GM08714 (cell line): Measurements from ENCODE around the gene DCP1B.

Experiments
- H3K4me3 ChIP-seq: fragments of 200-500 bp; sonication (Bioruptor generic); 2 replicates; pipeline ENCODE4 v1.5.1; 2014; ENCODE audit warnings: mild to moderate bottlenecking, low read length, inconsistent platforms
- ZNF274 ChIP-seq: IDR thresholded peaks from 2 replicates; pipeline ENCODE4 v1.6.1; 2012; ENCODE audit warnings: mild to moderate bottlenecking, low read depth, low read length

DCP1B gene

GRCh38 chr12:2008677-2009076 lies 4.4 kb upstream of the DCP1B start:
- TF ChIP-seq ZNF274, result no peak

DNA sequence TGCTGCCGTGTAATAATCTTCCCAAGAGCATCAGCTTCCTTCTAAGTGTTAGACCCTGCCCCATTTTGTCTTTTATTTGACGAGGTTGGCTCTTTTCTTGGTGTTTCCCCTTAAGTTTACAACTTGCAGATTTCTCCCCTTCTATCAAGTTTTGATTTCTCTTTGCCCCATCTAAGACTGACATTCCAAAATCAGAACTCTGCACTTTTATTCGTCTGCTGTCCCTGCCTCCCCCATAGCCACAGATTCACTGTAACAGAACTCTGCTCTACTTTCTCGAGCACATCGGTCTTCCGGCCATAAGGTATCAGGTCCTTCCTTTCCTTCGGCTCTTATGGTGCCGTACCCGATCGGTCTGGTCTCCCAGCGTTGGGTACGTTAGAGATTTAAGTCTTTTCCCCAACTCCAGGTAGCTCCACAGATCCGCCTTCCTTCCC lies 563 bp downstream of the DCP1B start:
- H3K4me3 ChIP-seq, result peak overlapping the region; percentile 85
- TF ChIP-seq ZNF274, result no peak

More at GRCh38 chr12:2008677-2009076, 4.4 kb upstream of the DCP1B start:
- H3K4me3 ChIP-seq, result no peak overlapping the region

DNA sequence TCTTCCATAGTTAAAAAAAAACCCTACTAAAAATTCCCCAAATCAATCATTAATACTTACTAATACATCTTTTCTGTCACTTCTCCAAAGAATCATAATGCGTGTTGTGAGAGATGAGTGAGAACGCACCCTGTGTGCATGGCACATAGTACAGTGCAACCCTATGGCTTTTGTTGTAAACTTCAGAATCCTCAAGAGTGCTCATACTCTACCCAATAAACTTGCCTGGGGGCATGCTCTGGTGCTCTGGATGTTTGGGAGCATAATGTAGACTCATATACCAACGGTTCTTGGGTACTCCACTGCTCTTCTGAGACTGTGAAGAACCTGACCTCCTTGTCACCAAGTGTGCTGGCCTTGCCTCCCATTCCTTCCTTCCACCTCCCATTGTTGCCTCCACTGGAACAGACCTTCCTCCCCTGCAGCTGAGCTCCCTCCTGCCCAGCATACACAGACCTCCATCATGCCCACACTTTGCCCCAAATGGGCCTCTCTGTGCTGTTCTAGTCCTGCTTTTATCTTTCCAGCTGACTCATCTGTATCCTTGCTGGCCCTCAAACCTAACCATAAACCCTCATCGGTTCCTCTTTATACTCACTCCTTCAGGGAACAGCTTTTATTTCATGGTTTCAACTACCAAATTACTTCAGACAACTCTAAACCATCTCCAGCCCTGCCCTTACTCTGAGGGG lies 8.9 kb downstream of the DCP1B start:
- no peak overlapping the region for H3K4me3 ChIP-seq
- no peak for TF ChIP-seq ZNF274

DNA sequence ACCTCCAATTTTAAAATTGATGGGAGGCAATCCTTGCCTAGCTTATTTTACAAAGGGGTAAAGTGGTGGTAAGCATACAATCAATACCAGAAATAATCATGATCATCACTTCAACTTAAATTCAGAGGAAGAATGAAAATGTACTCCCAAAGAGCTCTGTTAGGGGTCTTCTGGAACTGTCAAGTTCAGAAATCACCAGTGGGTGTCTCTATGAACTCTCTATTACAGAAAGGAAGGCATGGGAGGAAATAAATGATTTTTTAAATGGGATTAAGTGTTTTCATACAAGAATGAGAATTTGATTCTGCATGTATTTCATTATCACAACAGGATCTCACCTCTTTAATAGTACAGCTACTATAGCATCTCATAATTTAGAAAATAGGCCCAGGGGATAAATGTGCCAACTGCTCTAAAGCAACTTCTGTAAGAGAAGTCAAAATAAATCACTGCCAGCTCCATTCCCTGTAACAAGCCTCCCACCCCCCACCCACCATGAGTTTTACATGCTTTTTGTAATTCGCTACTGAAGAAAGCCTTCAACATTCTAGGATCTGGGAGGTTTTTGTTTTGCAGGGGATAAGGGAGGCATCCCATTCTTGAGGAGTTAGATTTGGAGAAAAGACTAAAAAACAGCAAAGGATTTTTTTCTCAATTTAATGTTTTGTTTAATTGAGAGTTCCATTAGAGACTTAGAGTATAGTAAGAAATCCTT lies 9.7 kb downstream of the DCP1B start:
- no peak for TF ChIP-seq ZNF274

GRCh38 chr12:1993871-1994371 lies 10.3 kb downstream of the DCP1B start:
- no peak for TF ChIP-seq ZNF274
- no peak overlapping the region for H3K4me3 ChIP-seq

More for the DNA sequence above, 9.7 kb downstream of the DCP1B start:
- no peak overlapping the region for H3K4me3 ChIP-seq

- H3K4me3 ChIP-seq, result no peak overlapping the region
- TF ChIP-seq ZNF274, result no peak
These were observed 10.9 kb downstream of the DCP1B start for GRCh38 chr12:1993341-1993740.

DNA sequence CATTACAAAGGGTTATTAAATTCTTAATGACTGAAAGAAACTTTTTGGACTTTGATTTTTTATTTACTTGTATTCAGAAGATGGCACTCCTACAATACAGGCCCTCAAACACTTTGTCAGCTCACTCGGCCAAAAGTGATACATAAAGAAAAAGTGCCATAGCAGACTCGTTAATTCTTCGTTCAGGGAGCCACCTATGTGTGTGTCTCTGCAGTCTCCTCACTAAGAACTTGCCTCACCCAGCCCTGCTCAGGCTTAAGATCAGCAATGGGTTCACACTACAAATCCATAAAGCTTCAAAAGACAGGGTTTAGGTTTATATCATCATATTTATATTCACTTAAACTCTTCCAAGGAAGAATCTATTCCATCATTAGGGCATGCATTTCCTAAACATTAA lies 11.5 kb downstream of the DCP1B start:
- TF ChIP-seq ZNF274, result no peak
- no peak overlapping the region for H3K4me3 ChIP-seq

- no peak for TF ChIP-seq ZNF274
- H3K4me3 ChIP-seq, result no peak overlapping the region
These were observed 15.1 kb downstream of the DCP1B start for GRCh38 chr12:1989111-1989510.

- TF ChIP-seq ZNF274, result no peak
- H3K4me3 ChIP-seq, result no peak overlapping the region
These were observed 19.5 kb downstream of the DCP1B start for GRCh38 chr12:1984759-1985158.

DNA sequence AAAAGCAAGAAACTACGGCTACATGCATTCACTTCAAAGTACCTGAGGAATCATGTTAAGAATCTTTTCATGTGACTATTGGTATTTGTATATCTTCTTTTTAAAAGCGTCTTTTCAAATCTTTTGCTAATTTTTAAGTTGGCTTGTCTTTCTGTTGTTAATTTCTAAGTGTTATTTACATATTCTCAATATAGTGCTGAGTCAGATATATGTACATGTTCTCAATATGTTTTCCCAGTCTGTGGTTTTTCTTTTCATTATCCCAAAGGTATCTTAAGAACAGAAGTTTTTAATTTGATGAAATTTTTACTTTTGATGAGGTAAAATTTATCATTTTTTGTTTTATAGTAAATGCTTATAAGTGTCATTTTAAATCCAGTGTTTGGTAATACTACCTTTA lies 24.0 kb downstream of the DCP1B start:
- TF ChIP-seq ZNF274, result no peak
- no peak overlapping the region for H3K4me3 ChIP-seq

- TF ChIP-seq ZNF274, result no peak
- H3K4me3 ChIP-seq, result no peak overlapping the region
These were observed 26.0 kb downstream of the DCP1B start for GRCh38 chr12:1978078-1978862.

- H3K4me3 ChIP-seq, result no peak overlapping the region
- TF ChIP-seq ZNF274, result no peak
These were observed 26.7 kb downstream of the DCP1B start for GRCh38 chr12:1977588-1977987.

GRCh38 chr12:1977109-1977508 lies 27.1 kb downstream of the DCP1B start:
- TF ChIP-seq ZNF274, result no peak

GRCh38 chr12:1974812-1975211 lies 29.4 kb downstream of the DCP1B start:
- TF ChIP-seq ZNF274, result no peak
- no peak overlapping the region for H3K4me3 ChIP-seq

More at GRCh38 chr12:1977109-1977508, 27.1 kb downstream of the DCP1B start:
- no peak overlapping the region for H3K4me3 ChIP-seq
